HG02884 (cell line): Measurements from ENCODE around the gene MAST4.
"Not testable (repeated sequence)": the region's sequence is repeated elsewhere in the genome, so short reads cannot be mapped to it uniquely, and the experiment has no call there.

ENCODE experiments used
- ATAC-seq: cut with Tn5 transposase; IDR thresholded peaks from one replicate; pipeline ENCODE4 v1.9.1; 2021; ENCODE audit warnings: mild to moderate bottlenecking, moderate library complexity; ENCODE audit not compliant: unreplicated experiment

The MAST4 gene

DNA sequence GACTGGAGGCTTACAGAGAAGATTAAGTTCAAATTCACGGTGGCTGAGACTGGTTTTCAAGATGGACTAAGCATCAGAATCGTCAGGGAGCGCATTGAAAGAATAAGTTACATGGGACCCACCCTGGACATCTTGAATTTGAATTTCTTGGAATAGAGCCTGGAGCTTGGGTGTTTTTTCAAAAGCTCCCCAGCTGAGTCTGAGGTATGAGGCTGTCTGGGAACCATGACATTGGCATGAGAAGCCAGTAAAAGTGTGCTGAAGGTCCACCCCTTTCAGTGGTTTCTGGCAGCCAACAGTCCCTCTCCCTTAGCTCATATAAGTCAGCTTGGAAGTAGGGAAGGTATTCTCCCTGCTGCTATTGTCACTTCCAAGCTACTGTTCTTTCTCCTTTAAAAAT lies 97.8 kb downstream of the MAST4 start:
- ATAC-seq: no peak

DNA sequence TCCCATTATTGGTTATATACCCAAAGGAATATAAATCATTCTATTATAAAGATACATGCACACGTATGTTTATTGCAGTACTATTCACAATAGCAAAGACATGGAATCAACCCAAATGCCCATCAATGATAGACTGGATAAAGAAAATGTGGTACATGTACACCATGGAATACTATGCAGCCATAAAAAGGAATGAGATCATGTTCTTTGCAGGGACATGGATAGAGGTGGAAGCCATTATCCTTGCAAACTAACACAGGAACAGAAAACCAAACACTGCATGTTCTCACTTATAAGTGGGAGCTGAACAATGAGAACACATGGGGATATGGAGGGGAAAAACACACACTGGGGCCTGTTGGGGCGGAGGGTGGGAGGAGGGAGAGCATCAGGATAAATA lies 99.6 kb downstream of the MAST4 start:
- ATAC-seq: not testable (repeated sequence)

DNA sequence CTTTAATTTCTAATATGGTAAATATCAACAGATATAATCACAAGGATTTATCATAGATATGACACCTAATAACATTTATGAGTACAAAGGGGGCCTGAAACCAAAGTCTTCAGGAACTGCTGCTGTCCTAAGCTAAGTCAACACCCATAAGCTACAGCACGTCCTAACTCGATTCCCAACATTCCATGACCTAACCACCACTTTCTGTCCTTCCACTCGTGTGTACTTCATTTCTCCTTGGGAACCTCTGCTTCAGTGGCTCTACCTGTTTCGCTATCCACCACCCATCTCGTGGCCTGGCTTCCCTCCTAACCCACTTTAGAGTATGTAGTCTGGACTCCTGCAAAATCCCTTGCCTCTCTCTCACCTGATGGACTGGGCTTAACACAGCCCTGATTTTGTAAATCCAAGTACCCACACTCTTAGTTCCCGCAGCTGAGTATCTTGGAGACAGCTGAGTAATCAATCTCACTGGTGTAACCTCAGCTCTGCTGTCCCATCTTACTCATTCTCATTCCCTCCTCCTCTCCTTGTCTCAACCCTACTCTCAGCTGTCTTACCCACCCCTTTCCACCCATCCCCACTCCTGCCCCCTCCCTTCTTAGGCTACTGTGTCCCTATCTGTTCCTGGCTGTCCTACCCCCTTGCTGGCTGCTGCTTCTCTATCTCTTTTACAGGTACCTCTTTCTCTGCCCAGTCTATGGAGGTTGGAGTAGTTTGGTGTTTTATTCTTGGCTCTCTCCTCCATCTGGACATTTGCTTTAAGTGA lies 101.8 kb downstream of the MAST4 start:
- no peak for ATAC-seq

DNA sequence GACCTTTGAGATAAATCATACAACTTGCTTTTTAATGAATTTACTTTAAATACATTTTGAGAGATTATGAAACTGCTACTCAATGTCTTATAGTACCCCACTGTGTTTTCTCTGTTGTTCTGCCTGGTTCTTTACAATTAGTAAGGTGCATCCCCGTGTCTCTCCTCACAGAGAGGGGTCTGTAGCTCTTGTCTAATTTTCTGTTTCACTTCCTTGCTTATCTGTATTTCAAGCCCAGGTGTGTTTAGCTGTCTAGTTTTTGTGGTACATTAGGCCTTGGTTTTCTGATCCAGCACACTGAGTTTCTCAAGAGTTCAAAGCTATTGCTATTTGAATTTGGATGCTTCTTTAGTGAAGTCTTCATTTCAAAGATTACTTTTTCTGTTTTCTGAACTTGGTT lies 105.1 kb downstream of the MAST4 start:
- peak; percentile 69 for ATAC-seq

DNA sequence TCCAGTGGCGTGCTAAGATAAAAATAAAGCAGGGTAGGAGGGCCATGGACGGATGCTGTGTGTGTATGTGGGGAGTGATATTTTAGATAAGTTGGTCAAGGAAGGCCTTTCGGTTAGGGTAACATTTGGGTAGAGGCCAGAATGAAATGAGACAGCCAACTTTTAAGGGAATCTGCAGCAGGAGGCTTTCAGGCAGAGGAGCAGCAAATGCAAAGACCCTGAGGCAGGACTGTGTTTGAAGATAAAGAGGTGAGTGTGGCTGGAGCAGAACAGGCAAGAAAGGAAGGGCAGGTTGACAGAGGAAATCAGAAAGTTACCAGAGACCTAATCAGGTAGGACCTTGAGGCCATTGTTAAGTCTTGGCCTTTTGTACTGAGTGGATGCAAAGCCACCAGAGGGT lies 106.2 kb downstream of the MAST4 start:
- ATAC-seq: no peak

DNA sequence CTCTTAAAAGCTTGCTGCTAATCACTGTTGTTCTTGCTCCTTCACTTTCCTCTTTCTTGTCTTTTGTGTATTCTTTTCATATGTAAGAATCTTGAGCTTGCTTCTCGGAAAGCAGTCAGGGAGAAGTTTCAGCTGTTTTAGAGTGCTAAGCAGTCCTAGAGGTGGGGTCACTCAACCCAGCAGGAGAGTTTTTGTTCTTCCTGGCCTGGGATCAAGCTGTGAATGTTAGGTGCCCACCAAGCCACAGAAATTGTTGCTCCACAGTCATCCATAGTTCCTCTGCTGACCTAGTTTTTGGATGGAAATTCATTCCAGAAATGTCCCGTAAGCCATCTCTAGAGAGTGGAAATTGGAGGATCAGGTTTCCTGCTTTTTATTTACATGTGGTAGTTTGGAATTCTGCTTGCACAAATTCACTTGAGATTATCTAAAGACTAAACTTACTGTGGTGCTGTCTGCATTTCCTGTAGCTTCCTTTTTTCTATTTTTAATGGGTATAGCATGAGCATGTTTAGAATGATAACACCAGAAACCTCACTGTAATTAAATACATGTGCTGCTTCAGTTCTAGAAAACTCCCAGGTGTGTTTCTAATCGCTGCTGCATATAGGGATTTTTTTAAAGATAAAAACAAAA lies 108.7 kb downstream of the MAST4 start:
- no peak for ATAC-seq

DNA sequence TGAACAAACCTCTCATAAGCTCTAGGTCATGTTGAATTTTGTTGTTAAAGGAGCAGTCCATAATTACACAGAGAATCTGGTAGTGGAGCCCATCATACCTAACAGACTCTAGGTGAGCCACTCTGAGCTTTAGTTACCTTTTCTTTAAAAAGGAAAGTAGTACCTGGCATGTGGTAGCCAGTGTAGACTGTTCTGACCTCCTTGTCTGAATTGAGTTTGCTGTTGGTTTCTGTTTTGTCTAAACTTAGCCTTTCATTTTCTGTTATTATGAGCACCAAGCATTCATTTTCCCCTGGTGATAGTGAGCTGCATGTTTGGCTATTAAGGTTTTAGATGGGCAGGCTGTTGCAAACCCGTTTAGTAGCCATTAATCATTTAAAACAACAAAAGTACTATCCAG lies 112.2 kb downstream of the MAST4 start:
- ATAC-seq: peak; percentile 53

DNA sequence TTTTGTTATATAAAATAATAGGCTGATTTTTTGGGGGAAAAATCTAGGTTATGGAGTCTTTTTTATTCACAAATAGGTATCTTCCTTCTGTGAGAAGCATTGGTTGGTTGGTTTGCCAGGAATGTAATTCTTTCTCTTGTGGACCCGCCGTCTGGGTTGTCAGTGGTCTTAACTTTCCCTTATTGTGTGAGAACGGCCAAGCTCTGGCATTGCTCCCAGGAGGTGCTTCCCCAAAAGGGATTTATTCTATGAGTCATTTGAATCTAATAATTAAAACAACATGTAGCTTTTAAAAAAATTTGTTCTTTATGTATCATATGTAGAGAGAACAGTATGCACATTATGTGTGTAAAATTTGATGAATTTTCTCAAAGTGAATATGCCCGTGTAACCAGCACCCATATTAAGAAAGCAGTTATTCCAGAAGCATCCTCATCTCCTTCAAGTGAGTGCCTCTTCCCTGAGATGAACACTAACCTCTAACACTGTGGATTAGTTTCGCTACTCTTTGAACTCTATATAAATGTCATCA lies 114.4 kb downstream of the MAST4 start:
- ATAC-seq: no peak

DNA sequence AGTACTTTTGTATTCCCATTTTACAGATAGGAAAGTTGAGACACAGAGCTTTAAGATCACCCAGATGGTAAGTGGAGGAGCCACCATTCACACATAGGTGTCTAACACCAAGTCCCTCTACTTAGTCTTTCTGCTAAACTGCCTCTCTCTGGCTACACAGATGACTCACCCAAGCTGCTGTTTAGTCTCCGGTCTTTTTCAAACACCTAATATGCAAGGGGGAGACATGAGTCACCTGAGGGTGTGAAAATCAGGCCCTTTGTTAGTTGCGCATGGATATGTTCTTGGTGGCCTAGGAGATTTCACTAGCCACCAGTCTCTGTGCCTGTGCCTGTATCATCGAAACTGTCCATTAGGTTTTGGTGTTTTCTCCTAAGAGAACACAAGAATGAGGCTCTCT lies 117.8 kb downstream of the MAST4 start:
- ATAC-seq: no peak

DNA sequence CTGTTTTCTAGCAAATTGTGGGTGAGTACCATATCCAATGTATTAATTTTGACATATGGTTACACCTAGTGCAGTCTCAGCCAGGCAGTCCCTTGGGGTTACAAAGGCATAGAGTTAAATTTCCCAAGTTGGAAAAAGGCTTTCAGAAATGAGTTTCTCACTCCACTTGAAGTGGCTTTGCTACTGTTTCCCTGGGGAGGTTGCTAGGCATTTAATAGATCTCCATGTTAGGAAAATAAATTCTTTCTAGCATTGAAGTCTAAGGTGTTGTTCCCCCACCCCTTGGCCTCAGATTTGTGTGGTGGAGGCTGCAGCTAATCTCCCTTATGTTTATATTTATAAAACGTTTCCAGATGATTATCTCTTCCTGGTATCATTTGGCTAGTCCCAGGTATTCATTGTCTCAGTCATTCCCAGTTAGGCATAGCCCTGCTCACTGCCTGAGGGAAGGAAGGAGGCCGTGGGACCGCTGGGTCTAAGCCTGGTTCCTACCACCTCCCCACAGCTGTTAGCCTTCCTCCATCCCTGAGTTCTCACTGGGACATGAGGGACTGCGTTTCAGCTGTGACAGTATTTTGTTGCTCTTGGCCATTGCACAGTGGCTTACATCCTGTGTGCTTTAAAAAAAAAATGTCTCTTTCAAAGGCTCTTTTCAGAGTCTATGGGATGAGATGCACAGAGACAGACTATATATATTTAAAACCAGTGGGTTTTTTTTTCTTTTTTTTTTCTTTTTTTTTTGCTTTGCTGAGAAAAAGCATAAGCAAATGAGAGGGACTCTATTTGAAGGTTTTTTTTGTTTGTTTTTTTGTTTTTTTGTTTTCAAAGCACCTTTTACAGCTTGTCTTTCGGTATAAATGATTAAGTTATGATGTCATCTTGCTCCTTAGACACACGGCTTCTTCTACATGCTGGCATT lies 121.5 kb downstream of the MAST4 start:
- ATAC-seq: no peak

DNA sequence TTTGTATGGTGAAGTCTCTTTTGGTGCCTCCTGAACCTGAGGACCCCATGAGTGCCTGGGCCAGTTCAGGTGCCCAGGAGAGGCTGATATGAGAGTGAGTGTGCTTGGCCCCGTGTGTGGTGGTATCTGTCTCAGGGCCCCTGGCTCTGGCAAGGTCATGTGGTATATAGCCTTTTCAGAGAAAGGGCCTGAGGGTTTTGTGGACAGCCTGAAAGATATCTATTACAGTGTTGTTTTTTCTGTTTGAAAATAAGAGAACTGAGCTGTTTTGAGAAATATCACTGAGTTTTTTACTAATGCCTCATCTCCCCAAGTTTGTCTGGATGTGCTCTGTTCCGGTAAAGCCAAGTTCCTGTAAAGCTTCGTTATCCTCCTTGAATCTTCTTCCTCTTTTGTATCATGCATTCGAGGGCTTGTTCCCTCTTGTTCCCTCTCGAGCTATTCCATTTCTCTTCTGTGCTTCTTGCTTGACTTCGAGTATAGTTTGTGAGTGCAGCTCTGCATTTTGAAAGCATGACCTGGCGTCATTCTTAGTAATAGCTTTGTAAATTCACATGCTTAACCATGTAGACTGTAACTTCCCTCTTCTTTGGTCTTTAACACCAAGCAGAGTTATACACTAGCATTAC lies 122.3 kb downstream of the MAST4 start:
- no peak for ATAC-seq

DNA sequence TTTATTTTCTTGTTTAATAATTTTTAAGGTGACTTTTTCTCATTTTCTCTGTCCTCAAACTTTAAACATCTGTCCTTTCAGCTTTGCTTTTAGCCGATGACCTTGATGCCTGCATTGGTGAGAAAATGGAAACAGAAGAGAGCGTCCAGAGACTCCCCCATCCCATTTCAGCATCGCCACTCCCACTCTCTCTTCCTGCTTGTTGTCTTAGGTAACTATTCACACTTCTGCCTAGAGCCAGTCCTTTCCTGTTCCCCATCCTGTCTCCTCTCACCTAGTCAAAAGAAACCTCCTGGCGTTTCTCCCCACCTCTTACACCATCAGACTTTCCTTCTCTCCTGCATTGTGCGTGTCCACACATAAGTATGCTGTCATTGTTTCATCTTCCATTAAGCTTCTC lies 124.6 kb downstream of the MAST4 start:
- no peak for ATAC-seq

DNA sequence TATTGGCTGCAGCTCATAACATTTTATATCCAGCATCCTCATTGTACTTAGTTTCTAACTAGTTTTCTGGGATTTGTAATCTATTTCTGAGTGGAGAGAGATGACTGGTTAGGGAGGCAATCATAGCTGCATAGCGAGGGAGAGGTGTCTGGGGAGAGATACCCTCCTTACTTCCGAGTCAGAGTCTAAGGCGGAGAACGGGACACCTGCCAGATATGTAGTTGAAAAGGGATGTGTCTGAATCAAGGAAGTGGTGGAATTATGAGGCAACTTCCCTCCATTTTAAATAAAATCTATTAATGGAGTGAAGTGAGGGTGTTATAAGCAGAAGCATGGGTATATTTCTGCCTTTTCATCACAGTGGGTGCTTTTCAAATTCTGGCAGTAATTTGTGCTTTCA lies 126.5 kb downstream of the MAST4 start:
- ATAC-seq: no peak

DNA sequence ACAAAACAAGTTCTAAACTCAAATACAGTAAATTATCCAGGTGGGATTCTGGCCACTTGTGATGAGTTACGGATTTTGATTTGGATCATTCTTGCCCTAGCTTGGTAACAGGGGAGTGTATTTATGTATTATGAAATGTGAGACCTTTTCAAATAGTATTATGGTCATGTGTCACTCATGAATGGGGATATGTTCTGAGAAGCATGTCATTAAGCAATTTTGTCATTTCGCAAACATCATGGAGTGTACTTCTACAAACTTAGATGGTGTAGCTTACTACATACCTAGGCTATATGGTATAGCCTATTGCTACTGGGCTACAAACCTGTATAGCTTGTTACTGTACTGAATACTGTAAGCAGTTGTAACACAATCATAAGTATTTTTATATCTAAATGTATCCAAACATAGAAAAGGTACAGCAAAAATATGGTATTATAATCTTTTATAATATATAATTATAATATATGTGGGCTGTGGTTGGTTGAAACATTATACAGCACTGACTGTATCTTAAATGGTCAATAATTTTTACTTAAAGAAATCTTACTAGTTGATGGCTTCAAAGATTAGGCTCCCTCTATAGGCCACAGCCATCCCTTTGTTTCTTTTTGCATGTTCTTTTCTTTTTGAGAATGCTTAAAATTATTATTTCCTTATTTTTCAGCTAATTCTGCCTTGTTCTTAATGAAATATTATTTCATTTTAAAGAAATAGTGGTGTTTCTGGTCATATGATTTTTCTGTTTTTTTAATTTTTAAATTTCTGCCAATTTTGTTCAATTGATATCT lies 128.4 kb downstream of the MAST4 start:
- no peak for ATAC-seq

DNA sequence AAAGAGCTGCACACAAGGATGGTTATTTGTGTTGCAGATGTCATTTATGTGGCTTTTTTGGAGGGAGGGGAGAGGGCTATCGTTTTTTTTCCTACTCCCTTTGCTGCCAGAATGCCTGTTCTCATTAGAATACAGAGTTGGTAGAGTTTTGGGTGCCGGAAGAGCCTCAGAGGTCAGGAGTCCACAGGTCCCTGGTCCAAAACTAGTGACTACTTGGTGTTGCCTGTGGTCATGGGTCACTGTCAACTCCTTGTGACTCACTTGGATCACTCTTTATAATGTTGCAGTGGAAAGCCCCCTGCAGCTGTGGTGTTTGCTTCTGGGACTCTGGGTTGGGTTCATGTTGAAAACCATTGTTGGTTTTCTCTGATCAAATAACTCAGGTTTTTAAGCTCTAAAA lies 131.4 kb downstream of the MAST4 start:
- no peak for ATAC-seq

DNA sequence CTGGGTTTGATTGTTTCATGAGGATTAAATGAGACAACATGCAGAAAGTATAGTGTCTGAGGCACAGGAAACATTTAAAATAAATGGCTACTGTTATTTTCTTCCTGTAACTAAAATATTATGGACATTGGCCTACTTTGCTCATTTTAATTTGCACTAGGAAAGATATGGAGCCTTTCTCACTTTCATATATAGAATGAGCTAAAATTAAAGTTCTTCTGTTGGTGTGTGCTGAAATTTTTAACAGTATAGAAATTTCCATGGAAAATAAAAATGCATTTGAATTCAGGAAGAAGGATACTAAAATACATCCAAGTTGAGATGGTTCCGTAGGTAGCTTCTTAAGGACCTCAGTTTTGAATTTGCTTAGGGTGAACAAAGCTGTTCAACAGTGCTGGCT lies 131.9 kb downstream of the MAST4 start:
- no peak for ATAC-seq

DNA sequence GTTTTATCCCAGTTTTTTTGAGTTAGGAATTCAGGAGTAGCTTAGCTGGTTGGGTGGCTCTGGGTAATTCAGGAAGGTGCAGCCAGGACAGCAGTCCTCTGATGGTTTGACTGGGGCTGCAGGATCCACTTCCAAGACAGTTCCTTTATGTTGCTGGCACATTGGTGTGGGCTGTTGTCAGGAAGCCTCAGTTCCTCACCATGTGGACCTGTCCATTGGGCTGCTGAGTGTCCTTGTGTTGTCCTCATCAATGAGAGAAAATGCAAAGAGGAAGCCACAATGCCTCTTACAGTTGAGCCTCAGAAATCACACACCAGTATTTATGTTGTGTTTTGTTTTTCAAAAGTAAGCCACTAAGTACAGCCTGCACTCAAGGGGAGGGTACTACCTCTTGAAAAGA lies 140.9 kb downstream of the MAST4 start:
- ATAC-seq: no peak

DNA sequence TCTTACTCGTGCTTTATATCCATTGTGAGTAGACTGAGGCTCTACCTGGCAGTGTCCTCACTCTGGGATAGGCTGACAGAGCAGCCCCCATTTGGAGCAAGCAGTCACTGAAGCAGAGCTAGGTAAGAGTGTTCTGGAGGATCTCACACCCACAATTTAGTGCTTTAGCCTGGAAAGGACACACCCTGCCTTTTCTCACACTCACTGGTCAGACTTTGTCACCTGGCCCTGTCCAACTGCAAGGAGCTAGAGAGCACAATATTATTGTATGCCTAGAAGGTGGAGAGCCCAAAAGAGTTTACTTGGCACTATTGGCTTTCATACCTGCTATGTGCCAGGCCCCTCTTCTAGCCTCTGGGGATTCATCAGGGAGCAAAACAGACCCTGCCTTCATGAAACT lies 141.9 kb downstream of the MAST4 start:
- ATAC-seq: no peak

DNA sequence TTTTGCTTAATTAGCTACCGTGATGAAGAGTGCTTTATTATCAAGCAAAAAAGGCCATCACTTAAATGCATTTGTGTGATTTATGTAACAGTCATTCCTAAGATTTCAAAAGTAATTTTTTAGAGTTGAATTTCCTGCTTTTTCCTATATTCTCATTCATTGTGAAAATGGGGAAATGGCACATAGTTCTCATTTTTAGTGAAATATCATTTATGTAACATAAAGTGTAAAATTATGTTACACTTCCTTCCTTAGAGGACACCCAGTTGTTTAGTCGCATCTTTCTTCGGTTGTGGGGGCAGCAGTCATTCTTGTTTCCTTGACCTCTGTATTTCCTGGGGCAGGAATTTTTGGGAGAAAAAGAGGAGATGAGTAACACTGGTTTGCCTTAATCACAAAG lies 142.8 kb downstream of the MAST4 start:
- ATAC-seq: no peak

DNA sequence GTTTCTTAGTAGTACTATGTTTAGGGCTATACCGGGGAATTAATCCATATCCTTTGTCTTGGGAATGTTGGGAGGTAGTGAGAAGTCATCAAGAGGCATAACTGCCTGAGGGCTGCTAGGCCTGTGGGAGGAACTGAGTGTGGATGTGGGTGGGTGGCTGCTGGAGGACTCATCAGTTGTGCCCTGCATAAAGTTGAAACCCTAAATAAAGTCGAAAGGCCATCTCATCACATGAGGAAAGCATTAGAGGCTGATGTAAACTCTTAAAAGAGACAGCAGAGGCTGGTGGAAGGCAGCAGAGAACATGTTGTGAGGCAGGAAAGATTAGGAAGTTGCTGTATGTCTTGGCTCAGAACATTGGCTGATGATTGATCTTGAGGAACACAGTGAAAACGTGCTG lies 143.8 kb downstream of the MAST4 start:
- no peak for ATAC-seq
